Measurements from ENCODE around the gene KCND3.

Gene KCND3

GRCh38 chr1:111956155-111956771 is 33.2 kb downstream of the KCND3 start:
- no peak for DNase-seq

DNA sequence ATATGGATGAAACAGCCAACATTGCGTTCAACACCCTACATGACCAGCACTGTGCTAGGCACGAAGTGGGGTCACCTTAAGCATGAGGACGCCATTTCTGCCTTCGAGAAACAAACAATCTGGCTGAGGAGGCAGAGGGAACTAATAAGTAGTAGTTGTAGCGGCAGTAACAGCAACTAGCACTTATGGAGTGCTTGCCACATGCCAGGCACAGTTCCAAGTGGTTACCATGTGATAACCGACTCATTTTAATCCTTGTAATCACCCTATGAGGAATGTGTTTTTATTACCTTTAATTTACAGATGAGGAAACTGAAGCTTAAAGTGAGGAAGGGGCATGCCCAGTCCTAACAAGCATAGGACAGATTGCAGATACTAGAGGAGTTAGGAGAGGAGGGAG is 33.7 kb downstream of the KCND3 start:
- no peak for DNase-seq

GRCh38 chr1:111953797-111954196 is 35.7 kb downstream of the KCND3 start:
- DNase-seq, result no peak

- DNase-seq, result no peak
Observed at GRCh38 chr1:111952125-111952657, 37.3 kb downstream of the KCND3 start.

- DNase-seq, result no peak
Observed at GRCh38 chr1:111948209-111949171, 41.0 kb downstream of the KCND3 start.

GRCh38 chr1:111943846-111944749 is 45.4 kb downstream of the KCND3 start:
- DNase-seq, result no peak

GRCh38 chr1:111943066-111943465 is 46.4 kb downstream of the KCND3 start:
- no peak for DNase-seq

- no peak for DNase-seq
Observed at GRCh38 chr1:111938536-111938935, 50.9 kb downstream of the KCND3 start.

DNA sequence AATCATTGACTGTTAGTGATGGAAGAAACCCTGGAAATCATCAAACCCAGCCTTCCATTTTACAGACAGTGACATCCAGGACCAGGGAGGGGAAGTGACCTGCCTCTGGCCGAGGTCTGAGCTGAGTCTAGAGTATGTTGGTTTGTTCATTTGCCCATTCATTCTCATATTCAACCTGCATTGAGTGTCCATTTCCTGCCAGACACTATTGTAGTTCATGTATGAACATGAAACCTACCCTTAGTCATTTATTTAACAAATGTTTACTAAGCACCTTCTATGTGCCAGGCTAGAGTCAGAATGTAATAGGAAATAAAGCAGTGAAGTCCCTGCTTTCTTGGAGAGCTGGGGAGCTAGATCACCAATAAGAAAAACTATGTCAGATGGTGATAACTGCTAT is 51.3 kb downstream of the KCND3 start:
- no peak for DNase-seq

DNA sequence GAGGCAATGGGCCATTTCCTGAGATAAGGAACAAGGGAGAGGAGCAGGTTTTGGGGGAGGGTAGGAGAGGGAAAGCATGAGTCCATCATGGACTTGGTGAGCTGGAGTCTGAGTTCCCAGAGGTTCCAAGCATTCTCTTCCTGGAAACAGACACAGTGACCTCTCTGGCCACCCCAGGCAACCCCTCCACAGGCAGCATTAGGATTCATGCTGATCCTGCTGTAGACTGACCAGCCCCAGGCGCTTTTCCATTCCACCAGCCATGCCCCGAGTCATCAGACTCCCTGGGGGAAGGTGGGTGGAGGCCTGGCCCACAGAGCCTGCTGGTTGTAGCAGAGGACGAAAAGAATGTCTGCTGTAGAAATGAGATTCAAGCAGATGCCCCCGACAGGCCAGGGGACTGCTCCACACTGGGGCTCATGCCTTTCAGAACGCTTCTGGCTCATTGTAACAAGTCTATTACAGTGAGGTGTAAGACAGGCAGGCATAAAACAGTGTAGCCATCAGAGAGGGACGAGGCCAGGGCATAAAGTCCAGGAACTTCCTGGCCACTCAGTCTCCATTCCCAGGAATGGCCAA is 52.2 kb downstream of the KCND3 start:
- no peak for DNase-seq

DNA sequence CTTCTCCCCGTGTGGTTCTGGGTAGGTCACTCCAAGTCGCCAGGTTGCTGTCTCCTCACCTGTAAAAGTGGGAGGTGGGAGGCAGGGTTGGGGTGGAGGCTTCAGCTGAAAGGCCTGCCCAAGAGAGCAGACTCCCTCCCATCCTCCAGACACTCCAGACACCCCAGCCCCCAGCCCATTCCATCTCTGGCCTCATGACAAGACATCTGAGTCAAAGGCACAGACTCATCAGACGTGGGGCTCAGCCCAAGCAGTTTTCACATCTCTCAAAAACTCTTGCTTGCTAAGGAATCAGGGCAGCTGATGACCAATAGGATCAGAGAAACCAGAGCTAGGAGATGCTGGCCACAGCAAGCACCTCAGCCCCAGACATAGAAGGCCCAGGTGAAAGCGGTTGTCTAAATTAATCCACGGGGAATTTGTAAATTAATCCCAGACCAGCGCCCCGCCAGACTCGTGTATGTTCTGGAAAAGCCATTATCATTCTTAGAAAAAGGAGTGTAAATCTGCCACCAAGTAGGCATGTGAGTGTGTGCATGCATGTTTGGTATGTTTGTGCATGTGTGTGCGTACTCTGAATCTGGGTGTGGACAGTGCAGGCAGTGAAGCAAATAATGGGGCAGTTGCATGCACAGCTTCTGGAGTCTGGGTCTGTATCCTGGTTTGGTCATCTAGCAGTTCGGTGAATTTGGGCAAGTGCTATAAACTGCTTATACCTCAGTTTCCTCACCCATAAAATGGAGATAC is 55.2 kb downstream of the KCND3 start:
- DNase-seq, result no peak

DNA sequence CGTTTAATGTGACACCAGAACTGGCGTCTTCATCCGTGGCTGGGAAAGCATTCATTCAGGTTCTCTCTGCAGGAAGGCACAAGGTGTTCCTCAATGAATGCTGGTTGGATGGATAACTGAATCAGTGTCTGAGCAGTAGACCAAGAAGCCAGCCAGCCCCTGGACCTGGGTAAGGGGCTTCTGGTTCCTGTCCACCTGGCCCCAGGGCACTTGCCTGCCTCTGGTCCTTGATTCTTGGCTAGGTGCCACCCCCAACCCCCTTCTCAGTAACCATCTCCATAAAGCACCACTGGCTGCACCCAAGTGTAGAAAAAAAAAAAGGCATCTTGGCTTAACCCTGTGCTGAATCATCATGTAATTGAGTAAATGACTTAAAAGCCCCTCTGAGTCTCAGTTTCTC is 59.1 kb downstream of the KCND3 start:
- DNase-seq, result no peak

DNA sequence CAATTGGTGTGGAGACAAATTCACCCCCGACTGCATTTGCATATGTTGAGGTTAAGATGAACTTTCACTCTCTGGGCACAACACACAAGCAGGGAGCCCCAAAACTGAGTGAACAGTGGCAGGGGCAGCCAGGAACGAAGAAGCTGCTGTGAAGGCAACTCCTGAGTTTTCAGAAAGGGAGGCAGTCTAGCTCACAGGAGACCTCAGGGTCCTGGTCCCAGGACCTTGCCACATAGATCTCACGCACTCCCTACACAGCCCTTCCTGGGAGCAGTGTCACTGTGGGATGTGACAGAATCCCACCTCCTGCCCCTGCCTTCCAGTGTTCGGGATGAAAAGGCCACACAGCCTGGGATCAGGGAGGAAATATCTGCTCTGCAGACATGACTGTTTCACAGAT is 60.9 kb downstream of the KCND3 start:
- DNase-seq, result no peak

- no peak for DNase-seq
Observed at GRCh38 chr1:111927652-111928051, 61.8 kb downstream of the KCND3 start.

DNA sequence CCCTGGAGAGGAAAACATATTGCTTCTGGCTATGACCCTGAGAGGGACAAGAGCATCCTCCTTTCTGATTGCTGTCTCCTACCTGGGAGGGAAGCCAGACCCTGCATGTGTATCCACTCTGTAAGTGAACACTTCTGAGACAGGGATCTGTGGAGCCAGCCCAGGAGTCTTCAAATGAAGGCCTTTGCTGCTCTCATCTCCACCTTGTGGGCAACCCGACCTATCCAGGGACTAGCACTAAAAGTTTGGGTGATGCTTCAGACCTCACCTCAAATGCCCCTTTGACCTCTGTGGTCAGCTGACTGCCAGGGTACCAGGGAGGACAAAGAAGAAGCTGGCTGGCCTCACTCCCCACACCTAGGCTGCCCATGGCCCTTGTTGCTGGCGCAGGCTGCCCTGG is 64.7 kb downstream of the KCND3 start:
- DNase-seq, result no peak

- no peak for DNase-seq
Observed at GRCh38 chr1:111923766-111924165, 65.7 kb downstream of the KCND3 start.

DNA sequence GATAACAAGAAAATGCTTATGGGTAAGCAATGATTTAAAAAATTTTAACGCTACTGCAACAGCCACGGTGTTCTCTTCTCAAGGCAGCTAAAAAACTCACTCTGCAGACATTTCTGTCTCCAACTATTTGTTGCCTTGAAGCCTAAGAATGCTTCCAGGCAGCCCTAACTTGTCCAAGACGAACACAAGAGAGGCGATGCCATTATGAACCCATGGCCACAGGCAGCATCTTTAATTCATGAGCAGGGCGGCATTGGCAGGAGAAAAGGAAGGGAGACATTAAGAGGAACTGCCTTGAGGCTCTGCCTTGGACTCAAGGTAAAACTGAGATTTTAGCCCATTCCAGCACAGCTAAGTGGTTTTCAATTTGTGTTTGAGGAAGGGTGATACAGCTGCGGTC is 67.5 kb downstream of the KCND3 start:
- DNase-seq, result no peak

GRCh38 chr1:111920221-111921024 is 69.0 kb downstream of the KCND3 start:
- no peak for DNase-seq

DNA sequence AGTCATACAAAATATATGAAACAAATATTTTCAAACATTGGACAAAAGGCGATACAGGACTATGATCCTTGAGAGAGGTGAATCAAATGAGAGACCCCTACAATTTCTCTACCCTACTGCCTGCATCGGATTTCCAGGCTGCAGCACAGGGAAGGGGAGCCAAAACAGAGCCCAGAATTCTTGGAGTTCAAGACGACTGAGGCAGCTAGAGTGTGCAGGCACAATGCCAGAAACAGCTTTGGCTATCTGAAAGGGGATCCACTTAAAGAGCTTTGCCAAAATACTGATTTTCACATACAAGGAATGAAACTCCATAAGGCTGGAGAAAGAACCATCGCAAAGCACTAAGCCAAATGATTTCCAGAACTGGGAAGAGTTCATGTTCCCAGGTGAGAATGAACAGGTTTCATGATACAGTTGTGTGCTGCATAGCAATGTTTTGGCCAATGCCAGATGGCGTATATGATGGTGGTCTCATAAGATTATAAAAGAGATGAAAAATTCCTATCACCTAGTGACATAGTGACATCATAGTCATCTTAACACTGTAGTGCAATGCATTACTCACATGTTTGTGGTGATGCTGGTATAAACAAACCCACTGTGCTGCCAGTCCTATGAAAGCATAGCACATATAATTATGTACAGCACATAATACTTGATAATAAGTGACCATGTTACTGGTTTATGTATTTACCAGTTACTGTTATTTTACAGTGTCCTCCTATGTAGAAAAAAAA is 77.5 kb downstream of the KCND3 start:
- no peak for DNase-seq

GRCh38 chr1:111911061-111911460 is 78.4 kb downstream of the KCND3 start:
- DNase-seq, result no peak
